HT-29 (cell line): Measurements from ENCODE around the gene NDUFS2. TPM values are rescaled to one million over a fixed set of nuclear protein-coding genes. Genes with fewer than 3 reads are reported as not detected.
A peak's percentile ranks its signal among the peaks of the same experiment; 100 is the strongest.

ENCODE experiments used
- DNase-seq: peaks from one replicate; pipeline ENCODE4 v3.0.0-alpha.2; 2015; ENCODE audit warnings: low spot score
- total RNA-seq: library from RNA; depleted of rRNA; stranded (reverse); fragments of >200 nt; shearing (Covaris generic); gene quantifications from 2 replicates; pipeline ENCODE4 v1.2.3, GENCODE V29; 2014

Gene NDUFS2
- total RNA-seq, 1 experiment from 2014 or later: 90.6 TPM

GRCh38 chr1:161172349-161172748, 29.8 kb upstream of the NDUFS2 start:
- DNase-seq: no peak

DNA sequence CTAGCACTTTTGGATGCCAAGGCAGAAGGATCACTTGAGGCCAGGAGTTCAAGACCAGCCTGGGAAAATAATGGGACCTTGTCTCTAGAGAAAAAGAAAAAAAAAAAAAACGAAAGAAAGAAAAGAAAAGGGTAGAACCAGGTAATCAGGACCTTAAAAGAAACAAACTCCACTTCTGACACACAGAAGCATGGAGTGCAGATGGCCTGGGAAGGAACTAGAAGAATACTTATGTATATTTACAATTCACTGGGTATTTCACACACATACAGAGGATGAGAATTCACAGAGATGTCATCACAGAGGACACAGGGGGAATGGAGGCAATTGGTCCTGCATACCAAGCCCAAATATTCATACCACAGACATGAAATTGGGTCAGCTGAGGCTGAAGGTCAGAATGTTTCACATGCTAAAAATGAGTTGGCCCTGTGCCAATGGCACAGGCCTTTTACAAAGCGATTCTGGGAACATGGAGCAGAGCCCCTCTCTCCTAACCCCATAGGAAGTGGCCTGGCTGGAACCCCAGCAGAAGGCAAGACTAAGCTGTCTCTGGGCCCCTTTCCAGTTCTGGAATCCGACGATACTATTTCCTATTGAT, 29.3 kb upstream of the NDUFS2 start:
- no peak for DNase-seq

- DNase-seq: no peak
Measured at GRCh38 chr1:161173711-161174110, 28.5 kb upstream of the NDUFS2 start.

DNA sequence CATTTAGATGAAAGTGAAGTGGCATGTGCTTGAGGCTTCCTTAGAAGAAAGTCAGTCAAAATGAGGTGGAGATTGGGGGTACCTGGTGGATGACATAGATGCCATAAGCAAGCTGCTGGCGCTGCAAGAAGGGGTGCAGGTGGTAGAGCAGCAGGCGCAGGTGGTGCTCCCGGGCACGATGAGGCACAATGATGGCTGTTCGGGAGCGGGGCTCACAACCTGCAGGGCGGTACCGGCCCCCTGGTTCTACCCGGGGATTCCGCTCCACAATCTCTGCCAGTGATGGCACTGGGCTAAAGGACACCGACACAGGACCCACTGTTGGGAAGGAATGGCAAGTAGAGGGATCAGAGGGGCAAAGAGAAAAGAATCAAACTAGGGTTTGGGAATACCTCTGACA, 27.3 kb upstream of the NDUFS2 start:
- DNase-seq: no peak

DNA sequence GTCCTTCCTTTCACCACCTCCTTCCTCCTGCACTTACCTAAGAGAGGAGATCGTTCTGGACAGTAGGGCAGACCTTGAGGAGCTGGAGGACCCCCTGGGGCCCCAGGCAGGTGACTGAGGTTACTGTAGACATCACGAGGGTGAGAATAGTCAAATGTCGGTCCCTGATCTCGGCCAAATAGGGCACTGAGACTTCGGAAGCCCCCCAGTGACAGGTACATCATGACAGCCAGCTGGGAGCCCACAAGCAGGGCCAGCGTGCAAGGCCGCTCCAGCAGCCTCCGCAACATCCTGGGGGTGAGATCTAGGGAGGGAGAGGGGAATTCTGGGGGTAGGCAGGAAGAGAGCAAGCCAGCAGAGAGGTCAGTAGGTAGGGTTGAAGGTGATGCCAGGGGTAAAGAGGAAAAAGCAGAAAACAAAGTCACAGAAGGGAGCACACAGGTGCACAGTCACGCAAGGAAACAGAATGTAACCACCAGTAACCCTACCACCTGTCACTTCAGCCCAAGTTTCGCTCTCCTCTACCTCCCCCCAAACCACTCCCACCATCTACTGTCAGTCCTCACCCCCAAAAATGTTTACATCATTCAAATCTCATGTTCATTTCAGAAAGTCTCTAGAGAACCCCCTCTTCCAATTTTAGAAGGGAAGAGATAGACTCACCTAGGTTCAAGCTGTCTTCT, 26.3 kb upstream of the NDUFS2 start:
- no peak for DNase-seq

DNA sequence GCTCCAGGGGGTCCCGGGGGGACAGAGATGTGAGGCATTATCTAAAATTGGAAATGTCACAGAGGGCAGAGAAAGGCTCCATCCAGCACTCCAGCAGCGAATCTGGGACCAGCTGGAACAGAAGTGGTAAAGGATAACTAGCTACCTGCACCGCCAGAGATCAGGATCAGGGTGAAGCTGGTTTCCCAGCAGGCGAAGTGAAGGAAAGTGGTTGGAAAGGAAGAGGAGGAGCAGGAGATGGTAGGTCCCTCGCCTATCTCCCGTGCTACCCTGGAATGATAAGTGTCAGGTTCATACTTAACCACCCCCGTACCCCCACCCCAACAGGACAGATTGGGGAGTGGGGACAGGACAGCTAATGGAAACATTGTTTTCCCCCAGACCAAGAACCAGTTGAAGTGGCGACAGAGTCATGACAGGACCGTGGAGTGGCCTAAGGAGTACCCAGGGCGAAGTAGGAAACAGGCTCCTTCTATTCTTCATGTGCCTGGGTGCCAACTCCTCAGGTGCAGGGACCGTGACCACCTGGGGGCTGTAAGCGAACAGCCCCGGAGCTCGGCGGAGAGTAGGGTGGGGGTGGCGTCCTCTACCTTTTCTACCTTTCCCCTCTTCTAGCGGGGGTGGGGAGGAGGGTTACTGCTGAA, 25.6 kb upstream of the NDUFS2 start:
- no peak for DNase-seq

DNA sequence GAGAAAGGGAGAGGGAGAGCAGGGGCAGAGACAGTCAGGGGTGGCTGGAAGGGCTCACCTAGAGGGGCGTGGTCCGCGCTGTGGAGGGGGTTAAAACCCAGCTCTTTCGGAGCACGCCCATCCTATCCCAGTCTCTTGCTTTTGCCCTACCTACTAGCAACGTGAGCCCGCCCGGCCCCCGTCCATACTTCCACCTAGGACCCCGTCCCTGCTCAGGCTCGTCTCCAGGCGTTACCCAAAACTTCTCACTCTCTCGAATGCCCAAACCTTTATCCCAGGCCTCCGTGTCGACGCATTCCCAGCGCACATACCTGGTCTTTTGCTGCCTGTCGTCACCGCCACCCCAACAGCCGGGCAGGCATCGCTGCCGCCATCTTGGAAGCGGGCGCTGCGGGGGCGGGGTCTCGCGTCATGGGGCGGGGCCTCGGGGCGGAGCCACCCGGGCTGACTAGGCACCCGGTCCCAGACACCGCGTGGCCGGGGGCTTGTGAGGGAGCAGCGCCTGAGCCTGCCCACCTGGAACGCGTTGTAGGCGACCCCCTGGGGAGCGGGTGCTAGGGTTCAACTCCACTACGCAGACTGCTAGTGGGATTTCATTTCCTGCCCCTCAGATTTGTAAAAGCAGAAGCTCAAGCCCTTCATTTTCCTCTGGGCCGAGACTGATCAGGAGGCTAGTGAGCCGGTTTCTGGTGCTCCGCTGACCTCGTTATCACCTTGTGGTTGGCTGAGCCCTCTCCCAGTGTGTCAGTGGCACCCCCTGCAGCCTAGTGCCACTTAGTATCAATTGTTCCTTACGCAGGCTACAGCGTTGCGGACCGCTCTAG, 24.8 kb upstream of the NDUFS2 start, which contains the start of gene B4GALT3:
TSS of gene B4GALT3 (minus strand) at position 396 of the 824 bp plus-strand sequence. CDS start 1,447 bp downstream, outside the sequence.
- peak; percentile 83 for DNase-seq

DNA sequence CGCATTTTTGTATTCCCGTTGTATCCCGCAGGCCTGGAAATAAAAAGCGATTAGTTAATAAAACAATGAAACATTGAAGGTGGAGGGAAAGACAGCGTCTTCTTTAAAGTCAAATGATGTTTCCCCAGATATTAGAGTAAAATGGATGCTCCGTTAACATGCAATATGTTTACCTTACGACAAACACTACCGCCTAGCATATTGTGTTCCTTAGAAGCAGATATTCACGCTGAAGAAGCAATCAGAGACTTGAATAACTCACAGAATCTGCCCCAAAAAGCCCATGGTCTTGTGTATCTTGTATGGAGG, 24.3 kb upstream of the NDUFS2 start:
- DNase-seq: no peak

- no peak for DNase-seq
Measured at GRCh38 chr1:161179698-161180097, 22.5 kb upstream of the NDUFS2 start.

GRCh38 chr1:161180639-161181038, 21.5 kb upstream of the NDUFS2 start:
- no peak for DNase-seq

DNA sequence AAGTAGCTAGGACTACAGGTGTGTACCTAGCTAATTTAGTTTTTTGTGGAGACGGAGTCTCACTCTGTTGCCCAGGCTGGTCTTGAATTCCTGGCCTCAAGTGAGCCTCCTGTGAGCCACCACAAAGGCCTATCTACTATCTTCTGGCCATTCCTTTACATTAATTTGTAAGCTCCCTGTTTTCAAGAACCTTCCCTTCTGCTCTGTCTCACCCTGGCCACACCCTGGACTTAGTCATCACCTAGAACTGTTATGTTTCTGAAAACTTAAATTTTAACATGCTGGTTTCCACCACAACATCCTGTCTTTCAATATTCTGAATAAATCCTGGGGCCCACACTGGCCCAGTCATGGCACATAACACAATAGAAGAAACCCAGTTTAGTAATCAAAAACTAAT, 20.0 kb upstream of the NDUFS2 start:
- DNase-seq: no peak

DNA sequence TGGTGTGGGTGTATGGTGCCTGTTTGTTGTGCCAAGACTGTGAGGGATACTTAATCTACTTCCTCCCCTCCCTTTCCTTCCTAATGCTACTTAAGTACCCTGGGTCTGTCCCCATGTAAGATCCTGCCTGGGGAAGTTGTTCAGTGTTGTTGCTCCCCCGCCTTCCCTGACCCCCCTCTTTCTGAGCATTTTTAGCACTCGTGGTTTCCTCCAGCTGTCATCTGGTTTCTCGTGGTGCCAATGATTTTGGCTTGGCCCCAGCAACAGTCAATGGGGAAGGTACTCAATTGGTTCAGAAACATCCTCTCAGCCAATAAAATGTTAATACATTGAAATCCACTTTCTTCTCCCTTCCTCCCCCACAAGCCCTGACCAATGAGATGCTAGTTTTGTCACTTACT, 16.9 kb upstream of the NDUFS2 start:
- no peak for DNase-seq

GRCh38 chr1:161185732-161186311, 16.3 kb upstream of the NDUFS2 start:
- DNase-seq: no peak

DNA sequence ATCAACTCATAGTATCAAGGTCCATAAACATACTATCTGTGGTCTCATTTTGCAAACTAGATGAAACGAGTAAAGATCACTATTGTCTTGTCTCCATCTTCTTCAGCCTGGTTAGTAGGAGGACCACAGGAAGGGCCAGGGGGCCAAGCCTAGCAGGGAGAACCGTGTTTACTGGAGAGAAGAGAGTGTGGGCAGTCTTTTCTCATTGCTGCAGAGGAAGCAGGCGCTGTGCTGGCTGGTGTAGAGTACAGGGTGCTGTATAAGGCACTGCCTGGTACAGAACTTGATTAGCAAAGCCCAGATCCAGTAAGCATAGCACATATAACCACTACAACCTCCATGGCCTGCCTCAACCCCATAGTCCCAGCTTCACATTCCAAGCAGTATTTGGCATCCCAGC, 14.9 kb upstream of the NDUFS2 start:
- no peak for DNase-seq

- DNase-seq: no peak
Measured at GRCh38 chr1:161188381-161188780, 13.8 kb upstream of the NDUFS2 start.

- no peak for DNase-seq
Measured at GRCh38 chr1:161189036-161189435, 13.1 kb upstream of the NDUFS2 start.

DNA sequence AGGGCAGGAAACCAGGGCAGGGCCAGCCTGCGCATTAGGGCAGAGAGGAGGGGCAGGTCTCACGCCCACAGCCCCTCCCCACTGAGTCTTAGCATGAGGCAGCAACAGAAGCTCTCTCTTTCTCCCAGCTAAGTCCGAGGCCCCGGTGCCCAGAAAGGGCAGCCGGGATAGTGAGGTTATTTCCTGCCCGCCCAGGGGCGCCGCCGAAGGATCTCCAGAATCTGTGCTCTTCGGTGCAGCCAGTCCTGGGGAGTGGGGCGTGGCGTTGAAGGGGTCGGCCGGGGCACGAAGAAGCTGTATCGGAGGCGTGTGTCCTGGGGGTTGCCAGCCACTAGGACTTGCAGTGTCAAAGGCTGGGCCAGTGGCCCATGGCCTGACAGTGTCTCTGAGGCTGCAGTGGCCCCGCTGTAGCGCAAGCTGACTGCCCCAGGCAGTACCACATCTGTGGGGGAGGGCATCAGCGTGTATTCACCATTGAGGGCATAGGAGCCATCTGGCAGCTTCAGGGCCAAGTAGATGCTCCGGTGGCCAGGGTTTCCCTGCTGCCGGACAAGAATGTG, 11.1 kb upstream of the NDUFS2 start:
- DNase-seq: no peak

DNA sequence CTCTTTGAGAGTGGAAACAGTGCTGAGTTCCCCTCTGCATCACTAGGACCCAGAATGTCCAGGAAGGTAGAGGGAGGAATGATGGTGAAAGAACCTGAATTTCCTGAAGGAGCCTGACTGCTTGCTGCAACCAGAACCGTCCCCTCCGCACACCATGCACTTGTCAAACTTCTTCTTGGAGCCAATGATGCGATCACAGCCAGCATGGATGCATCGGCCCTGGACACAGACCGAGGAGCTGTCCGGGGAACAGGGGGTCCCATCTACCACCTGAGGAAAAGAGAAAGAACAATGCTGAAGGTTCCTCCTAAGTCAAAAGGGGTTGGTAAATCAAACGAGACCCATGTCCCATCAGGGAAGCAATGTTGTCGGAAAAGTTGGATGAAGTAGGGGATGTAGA, 10.2 kb upstream of the NDUFS2 start:
- DNase-seq: no peak

DNA sequence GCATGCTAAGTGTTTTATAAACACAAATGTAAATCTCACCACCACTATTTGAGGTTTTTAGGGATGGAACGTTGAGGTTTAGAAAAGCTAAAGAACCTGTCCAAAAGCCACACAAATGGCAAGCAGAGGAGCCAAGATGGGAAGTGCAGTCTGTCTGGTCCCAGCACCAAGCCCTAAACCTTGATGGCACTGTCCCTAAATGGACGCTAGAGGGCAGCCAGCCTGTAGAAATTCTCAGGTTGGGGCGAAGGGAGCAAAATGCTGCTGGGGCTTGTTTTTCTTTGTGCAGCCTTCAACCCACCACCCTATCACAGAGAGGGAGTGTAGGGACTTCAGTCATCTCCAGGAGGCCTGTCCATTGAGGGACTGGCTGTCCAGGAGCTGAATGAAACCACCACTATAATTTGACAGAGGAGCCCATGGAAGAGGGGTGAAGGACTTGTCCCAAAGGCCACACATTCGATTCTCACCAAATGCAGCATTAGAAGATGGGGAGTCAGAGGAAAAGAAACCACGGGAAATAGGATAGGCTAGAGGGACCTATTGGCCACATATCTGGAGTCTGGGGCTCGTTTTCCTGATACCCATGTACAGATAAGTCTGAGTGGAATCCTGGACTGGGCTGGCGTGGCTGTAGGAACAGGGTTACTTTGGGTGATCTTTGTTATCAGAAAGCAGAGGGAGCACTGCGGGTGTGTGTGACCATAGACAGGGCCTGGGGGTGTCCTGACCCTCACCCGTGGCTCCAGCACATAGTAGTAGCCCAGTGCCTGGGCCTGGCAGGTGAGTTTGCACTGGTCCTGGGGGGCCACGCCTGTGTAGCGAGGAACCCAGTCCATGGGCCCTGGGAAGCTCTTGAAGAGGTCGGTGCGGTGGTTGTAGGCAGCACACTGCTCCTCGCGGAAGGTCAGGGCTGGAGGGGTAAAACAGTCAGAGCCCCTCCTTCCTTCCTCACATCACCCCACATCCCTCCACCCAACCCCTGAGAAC, 9.4 kb upstream of the NDUFS2 start:
- peak; percentile 79 for DNase-seq

DNA sequence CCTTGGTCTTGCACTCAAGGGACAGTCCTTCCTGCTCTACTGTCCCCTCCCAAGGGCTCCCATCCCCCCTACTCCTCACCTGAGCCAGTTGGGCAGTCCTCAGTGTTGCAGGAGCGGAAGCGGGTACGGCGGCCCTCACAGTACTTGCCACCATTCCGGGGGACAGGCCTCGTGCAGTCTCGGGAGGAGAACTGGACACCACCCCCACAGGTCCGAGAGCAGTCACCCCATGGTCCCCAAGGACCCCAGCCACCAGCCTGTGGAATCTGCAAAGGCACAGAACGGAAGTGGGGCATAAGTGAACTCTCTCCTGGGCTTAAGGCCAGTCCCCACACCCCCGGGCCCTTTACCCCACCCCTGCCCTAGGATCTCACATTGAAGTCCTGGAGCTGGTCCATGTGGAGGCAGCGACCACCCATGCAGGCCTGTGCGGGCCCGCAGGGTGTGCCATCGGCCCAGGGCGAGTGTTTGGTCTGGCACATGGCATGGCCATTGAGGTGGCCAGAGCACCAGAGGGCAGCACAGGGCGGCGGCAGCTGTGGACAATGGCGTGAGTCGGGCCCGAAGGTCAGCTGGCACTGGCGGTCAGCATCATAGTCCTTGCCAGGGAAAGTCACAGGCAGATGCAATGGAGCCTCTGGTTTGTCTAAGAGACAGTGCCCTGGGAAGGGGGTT, 8.5 kb upstream of the NDUFS2 start:
- no peak for DNase-seq
